ENCODE results near the gene TLL1.

TLL1 gene

DNA sequence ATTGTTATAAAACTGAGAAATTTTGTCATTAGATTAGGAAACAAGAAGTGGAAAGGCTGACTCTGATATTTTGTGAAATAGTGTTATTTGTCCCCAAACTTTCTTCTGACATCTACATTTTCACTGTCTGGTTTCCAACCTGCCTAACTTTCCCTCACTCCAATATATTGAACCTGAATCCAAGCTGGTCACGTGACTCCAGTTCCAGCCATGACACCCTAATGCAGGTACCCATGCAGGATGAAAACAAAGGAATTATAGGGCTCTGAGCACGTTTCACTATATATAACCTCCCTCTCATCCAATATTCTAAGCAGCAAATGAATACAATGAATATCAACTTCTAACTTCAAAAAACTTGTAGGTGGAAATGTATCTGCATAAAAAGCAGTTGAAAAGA is 231.6 kb downstream of the TLL1 start:
- TF ChIP-seq, protein P1, sequence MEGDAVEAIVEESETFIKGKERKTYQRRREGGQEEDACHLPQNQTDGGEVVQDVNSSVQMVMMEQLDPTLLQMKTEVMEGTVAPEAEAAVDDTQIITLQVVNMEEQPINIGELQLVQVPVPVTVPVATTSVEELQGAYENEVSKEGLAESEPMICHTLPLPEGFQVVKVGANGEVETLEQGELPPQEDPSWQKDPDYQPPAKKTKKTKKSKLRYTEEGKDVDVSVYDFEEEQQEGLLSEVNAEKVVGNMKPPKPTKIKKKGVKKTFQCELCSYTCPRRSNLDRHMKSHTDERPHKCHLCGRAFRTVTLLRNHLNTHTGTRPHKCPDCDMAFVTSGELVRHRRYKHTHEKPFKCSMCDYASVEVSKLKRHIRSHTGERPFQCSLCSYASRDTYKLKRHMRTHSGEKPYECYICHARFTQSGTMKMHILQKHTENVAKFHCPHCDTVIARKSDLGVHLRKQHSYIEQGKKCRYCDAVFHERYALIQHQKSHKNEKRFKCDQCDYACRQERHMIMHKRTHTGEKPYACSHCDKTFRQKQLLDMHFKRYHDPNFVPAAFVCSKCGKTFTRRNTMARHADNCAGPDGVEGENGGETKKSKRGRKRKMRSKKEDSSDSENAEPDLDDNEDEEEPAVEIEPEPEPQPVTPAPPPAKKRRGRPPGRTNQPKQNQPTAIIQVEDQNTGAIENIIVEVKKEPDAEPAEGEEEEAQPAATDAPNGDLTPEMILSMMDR (IDR thresholded peaks at IDR 0.05; ENCODE audit: borderline replicate concordance, control extremely low read depth, extremely low read depth, insufficient read depth, missing control alignments), result no peak
- in situ Hi-C loops (cut with MboI; ENCODE audit: low sequenced_read_pairs, unreplicated experiment), result no loop called here
- DNase-seq (ENCODE audit: low spot score), result no peak

DNA sequence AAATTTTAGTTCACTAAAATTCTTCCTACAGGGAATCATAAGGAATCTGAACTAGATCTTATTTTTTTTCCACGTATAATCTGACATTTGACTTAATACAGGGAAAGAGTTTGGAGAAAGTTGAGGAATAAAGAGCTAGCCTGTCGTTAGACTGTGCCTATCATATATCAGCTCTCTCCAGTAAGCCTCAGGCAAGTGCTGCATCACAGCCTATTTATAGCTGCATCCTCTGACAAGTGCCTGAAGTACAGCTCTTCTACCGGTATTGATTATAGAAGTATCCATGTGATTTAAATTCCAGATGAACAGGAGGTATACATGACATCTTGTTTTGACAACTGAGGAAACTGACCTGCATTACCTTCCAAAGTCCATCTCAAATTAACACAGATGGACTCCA is 248.9 kb downstream of the TLL1 start:
- TF ChIP-seq, protein P1 (IDR thresholded peaks at IDR 0.05; ENCODE audit: borderline replicate concordance, control extremely low read depth, extremely low read depth, insufficient read depth, missing control alignments), result no peak
- DNase-seq (ENCODE audit: low spot score), result no peak
- in situ Hi-C loops (cut with MboI; ENCODE audit: low sequenced_read_pairs, unreplicated experiment), result no loop called here

DNA sequence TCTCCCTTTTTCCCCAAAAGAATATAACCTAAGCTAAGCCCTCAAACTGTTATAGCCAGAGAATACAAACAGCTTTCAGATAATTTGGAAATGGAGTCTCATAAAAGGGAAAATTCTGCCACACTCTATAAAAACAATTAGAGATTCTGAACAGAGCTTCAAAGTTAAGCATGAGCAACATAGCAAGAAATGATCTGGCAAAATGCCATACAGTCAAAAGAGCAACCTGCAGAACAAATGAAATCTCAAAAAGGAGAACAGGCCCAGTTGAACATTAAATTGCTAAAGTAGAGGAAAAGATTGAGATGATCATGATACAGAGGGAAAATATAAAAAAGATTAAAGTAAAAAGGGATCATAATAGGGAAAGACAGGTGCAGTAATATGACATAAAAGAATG is 250.5 kb downstream of the TLL1 start:
- no peak for DNase-seq (ENCODE audit: low spot score)
- TF ChIP-seq, protein P1 (IDR thresholded peaks at IDR 0.05; ENCODE audit: borderline replicate concordance, control extremely low read depth, extremely low read depth, insufficient read depth, missing control alignments), result no peak
- in situ Hi-C loops (cut with MboI; ENCODE audit: low sequenced_read_pairs, unreplicated experiment), result no loop called here

DNA sequence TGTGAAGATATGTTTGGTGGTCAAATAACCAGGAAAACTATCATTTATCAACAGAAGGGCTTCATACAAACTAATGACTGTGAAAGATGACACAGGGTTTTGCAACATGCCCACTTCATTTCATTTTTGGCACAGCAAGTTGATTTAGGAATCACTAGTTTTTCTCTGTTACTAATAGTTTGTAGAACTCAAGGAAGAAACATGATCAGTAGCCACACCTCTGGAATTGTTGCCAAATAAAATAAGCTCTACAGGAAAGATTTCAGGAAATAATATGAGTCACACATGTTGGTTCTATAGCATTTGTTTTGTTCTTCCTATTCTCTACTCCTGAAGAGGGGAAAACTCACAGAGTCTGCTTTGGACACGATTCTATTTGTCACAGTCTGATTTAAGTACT is 255.4 kb downstream of the TLL1 start:
- no peak for DNase-seq (ENCODE audit: low spot score)
- in situ Hi-C loops (cut with MboI; ENCODE audit: low sequenced_read_pairs, unreplicated experiment), result no loop called here
- TF ChIP-seq, protein P1 (IDR thresholded peaks at IDR 0.05; ENCODE audit: borderline replicate concordance, control extremely low read depth, extremely low read depth, insufficient read depth, missing control alignments), result no peak

DNA sequence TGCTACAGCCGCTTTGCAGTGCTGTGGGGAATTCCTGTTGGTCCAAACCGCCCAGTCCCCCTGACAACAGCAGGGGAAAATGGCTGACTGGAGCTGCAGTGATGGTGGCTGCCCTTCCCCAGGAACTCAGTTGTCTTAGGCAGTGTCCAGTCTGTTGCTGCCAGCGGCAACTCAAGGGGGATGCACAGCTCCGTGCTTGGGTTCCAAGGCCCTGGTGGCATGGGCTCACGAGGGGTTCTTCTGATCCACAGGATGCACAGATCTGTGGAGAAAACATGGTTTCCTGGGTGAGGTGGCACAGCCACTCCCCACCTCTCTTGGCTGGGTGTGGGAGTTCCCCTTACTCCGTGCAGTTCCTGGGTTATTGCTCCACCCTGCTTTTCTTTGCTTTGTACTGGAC is 261.2 kb downstream of the TLL1 start:
- TF ChIP-seq, protein P1 (IDR thresholded peaks at IDR 0.05; ENCODE audit: borderline replicate concordance, control extremely low read depth, extremely low read depth, insufficient read depth, missing control alignments), result no peak
- no peak for DNase-seq (ENCODE audit: low spot score)
- in situ Hi-C loops (cut with MboI; ENCODE audit: low sequenced_read_pairs, unreplicated experiment), result no loop called here

DNA sequence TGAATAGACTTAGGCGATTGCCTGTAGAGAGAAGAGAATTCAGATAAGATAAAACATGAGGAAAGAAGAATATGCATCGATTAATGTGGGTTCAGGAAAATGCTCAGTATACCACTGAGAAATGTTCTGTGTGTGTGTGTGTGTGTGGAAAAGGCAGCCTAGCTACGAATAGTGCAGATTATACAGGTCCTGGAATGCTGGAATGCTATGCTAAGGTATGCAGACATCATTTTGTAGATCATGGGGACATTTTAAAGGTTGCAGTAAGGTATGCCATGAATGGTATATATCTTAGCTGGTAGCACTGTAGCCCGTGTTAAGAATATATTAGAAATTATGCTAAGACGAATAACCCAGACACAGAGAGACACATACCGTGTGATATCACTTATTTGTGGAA is 267.9 kb downstream of the TLL1 start:
- TF ChIP-seq, protein P1 (IDR thresholded peaks at IDR 0.05; ENCODE audit: borderline replicate concordance, control extremely low read depth, extremely low read depth, insufficient read depth, missing control alignments), result no peak
- no peak for DNase-seq (ENCODE audit: low spot score)
- in situ Hi-C loops (cut with MboI; ENCODE audit: low sequenced_read_pairs, unreplicated experiment), result no loop called here

DNA sequence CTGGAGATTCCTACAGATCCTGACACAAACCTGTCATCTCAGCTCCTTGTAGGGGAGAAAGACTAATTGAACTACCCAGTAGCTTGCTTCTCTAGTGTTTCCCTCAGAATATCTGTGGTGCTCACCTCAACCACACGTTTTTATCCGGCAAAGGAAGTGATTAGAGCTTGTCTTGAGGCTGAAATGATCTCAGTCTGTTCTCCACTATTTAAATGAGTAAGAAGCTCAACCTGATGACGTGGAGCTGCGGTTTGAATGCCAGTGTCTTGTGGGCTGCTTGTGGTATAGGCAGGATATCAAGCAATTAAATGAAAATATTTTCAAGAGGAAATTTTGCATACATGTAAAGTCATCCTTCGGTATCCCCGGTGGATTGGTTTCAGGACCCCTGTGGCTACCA is 270.2 kb downstream of the TLL1 start:
- in situ Hi-C loops (cut with MboI; ENCODE audit: low sequenced_read_pairs, unreplicated experiment), result no loop called here
- no peak for DNase-seq (ENCODE audit: low spot score)
- TF ChIP-seq, protein P1 (IDR thresholded peaks at IDR 0.05; ENCODE audit: borderline replicate concordance, control extremely low read depth, extremely low read depth, insufficient read depth, missing control alignments), result no peak
